ENCODE data around the gene ATG13. TPM values are rescaled to one million over a fixed set of nuclear protein-coding genes. Genes with fewer than 3 reads are reported as not detected.
A peak's percentile ranks its signal among the peaks of the same experiment; 100 is the strongest.
"Not testable (repeated sequence)": the region's sequence is repeated elsewhere in the genome, so short reads cannot be mapped to it uniquely, and the experiment has no call there.

The ATG13 gene
- polyA plus RNA-seq, 1 experiment, result 57.9 TPM

- H3K9me3 ChIP-seq (ENCODE audit: control insufficient read depth, insufficient read depth, low read length), result no peaks in the 10 kb centered on the region
- H3K27ac ChIP-seq (ENCODE audit: low read depth, low read length), result no peak overlapping the region
- H3K4me3 ChIP-seq (ENCODE audit: low read depth, low read length), result no peak overlapping the region
- no peak for TF ChIP-seq CTCF (IDR thresholded peaks at IDR 0.05; ENCODE audit: low read depth, low read length)
- CTCF ChIA-PET, result no interaction called here
- DNase-seq (ENCODE audit: low read depth, low spot score), result no peak
- H3K27me3 ChIP-seq (ENCODE audit: control insufficient read depth, insufficient read depth, low read length), result no peaks in the 10 kb centered on the region
- POLR2A ChIA-PET, result no interaction called here
Measured at GRCh38 chr11:46667043-46667481, 49.7 kb downstream of the ATG13 start.

DNA sequence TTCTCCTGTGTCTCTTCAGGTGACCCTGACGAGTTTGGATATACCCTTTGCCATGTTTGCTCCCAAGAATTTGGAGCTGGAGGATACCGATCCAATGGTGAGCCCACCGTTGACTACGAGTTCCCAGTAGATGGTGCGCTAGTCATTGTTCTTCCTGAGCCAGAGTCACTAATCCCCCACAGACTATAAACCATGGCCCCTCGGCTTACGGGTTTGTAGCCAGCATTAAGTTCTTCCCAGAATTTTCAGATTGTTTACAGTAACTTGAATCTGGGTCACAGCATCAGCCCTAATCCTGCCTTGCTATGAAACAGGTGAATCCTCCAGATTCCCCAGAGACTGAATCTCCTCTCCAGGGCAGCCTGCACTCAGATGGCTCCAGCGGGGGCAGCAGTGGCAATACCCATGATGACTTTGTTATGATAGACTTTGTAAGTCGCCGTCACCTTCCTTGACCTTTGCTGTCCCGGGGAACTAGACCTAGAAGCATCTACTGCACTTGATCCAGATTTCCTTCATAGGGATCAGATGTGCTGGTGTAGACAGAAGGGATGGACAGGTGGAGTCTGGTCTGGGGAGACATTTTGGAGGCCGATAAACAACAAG, 51.2 kb downstream of the ATG13 start:
- ChIA-PET POLR2A (interaction anchor here (1.3 kb wide), 1 partner anchor 20 kb away, joined by 3 read pairs; no protein-coding TSS in a partner anchor), CTCF (no interaction called here)
- Histone ChIP-seq H3K27me3 (ENCODE audit: control insufficient read depth, insufficient read depth, low read length) (no peaks in the 10 kb centered on the region), H3K9me3 (ENCODE audit: control insufficient read depth, insufficient read depth, low read length) (no peaks in the 10 kb centered on the region), H3K4me3 (ENCODE audit: low read depth, low read length) (no peak overlapping the region), H3K27ac (ENCODE audit: low read depth, low read length) (no peak overlapping the region)
- no peak for TF ChIP-seq CTCF (IDR thresholded peaks at IDR 0.05; ENCODE audit: low read depth, low read length)
- DNase-seq (ENCODE audit: low read depth, low spot score), result no peak

DNA sequence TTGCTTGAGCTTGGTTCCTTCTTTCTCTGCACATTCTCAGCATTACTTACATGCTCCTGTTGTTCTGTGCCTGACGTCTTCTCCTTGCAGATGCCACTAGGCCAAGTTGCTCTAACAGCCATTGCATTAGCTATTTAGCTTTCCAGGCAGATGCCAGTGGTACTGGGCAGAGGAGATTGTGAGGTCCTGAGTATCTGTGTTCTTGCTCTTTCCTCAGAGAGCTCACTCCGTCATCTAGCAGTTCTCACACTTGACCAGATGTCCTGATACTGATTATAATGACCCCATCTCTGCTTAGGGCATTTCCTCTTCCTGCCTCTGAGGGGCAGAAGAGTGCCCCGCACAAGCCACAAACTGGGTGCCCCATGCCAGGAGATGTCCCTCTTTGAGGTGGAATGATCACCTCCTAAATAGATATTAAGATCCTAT, 52.4 kb downstream of the ATG13 start:
- Histone ChIP-seq H3K27ac (ENCODE audit: low read depth, low read length) (no peak overlapping the region), H3K27me3 (ENCODE audit: control insufficient read depth, insufficient read depth, low read length) (no peaks in the 10 kb centered on the region), H3K4me3 (ENCODE audit: low read depth, low read length) (no peak overlapping the region), H3K9me3 (ENCODE audit: control insufficient read depth, insufficient read depth, low read length) (no peaks in the 10 kb centered on the region)
- ChIA-PET POLR2A (interaction anchor here (1.3 kb wide), 1 partner anchor 21 kb away, joined by 3 read pairs; no protein-coding TSS in a partner anchor), CTCF (no interaction called here)
- DNase-seq (ENCODE audit: low read depth, low spot score), result no peak
- peak; percentile 24; the same call in 1 of the 2 replicates for TF ChIP-seq CTCF (IDR thresholded peaks at IDR 0.05; ENCODE audit: low read depth, low read length)

GRCh38 chr11:46670521-46670920, 53.2 kb downstream of the ATG13 start:
- CTCF ChIA-PET; H3K27ac ChIP-seq (ENCODE audit: low read depth, low read length); H3K4me3 ChIP-seq (ENCODE audit: low read depth, low read length); H3K27me3 ChIP-seq (ENCODE audit: control insufficient read depth, insufficient read depth, low read length); DNase-seq (ENCODE audit: low read depth, low spot score); H3K9me3 ChIP-seq (ENCODE audit: control insufficient read depth, insufficient read depth, low read length): not testable (repeated sequence)
- POLR2A ChIA-PET, result interaction anchor here (0.9 to 1.0 kb wide), 2 partner anchors 21 to 37 kb away, joined by 3 to 4 read pairs; no protein-coding TSS in a partner anchor

DNA sequence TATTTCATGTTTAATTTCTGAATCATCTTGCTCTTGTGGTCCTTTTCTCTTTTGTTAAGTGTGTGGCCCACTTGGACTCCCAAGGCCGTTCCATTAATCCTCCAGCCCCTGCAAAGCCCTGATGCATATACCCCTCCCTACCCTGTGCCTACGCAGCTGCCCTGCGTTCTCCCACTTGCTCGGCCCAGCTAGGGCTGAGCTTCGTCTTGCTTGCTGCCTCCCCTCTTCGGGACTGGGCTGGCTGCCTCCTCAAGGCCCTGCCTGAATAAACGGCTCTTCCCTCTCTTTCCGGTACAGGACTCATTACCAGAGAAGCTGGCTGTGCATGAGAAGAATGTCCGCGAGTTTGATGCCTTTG, 54.6 kb downstream of the ATG13 start:
- CTCF ChIA-PET, result interaction anchor here (1.0 kb wide), 1 partner anchor 16 kb away, joined by 3 read pairs; no protein-coding TSS in a partner anchor
- POLR2A ChIA-PET, result no interaction called here
- no peak overlapping the region for H3K4me3 ChIP-seq (ENCODE audit: low read depth, low read length)
- H3K27ac ChIP-seq (ENCODE audit: low read depth, low read length), result no peak overlapping the region
- no peak for DNase-seq (ENCODE audit: low read depth, low spot score)
- no peaks in the 10 kb centered on the region for H3K9me3 ChIP-seq (ENCODE audit: control insufficient read depth, insufficient read depth, low read length)
- no peaks in the 10 kb centered on the region for H3K27me3 ChIP-seq (ENCODE audit: control insufficient read depth, insufficient read depth, low read length)
- no peak for TF ChIP-seq CTCF (IDR thresholded peaks at IDR 0.05; ENCODE audit: low read depth, low read length)
